Superior temporal gyrus (tissue), 1 donor: Measurements from ENCODE around the gene PHAF1.
"Not testable (repeated sequence)": the region's sequence is repeated elsewhere in the genome, so short reads cannot be mapped to it uniquely, and the experiment has no call there.

ENCODE experiments used
- DNase-seq: peaks from one replicate; pipeline ENCODE4 v3.0.0-alpha.2; 2016; ENCODE audit errors: extremely low spot score

Gene PHAF1

GRCh38 chr16:67104845-67105244 is 4.9 kb upstream of the PHAF1 start:
- DNase-seq: no peak

GRCh38 chr16:67105246-67105645 is 4.5 kb upstream of the PHAF1 start:
- DNase-seq: no peak

- no peak for DNase-seq
Measured at GRCh38 chr16:67105881-67106280, 3.9 kb upstream of the PHAF1 start.

GRCh38 chr16:67108489-67108888 is 1.3 kb upstream of the PHAF1 start:
- DNase-seq: no peak

- DNase-seq: no peak
Measured at GRCh38 chr16:67108931-67109406, 772 bp upstream of the PHAF1 start.

- no peak for DNase-seq
Measured at GRCh38 chr16:67111951-67112444, 2.3 kb downstream of the PHAF1 start.

GRCh38 chr16:67112591-67113399 is 3.1 kb downstream of the PHAF1 start:
- peak; percentile 36 for DNase-seq

- DNase-seq: no peak
Measured at GRCh38 chr16:67114793-67115192, 5.1 kb downstream of the PHAF1 start.

- DNase-seq: no peak
Measured at GRCh38 chr16:67115639-67116038, 5.9 kb downstream of the PHAF1 start.

- peak; percentile 78 for DNase-seq
Measured at GRCh38 chr16:67116388-67117311, 6.9 kb downstream of the PHAF1 start.

GRCh38 chr16:67117716-67118115 is 8.0 kb downstream of the PHAF1 start:
- no peak for DNase-seq

GRCh38 chr16:67120025-67120424 is 10.3 kb downstream of the PHAF1 start:
- DNase-seq: no peak

- DNase-seq: not testable (repeated sequence)
Measured at GRCh38 chr16:67122799-67123198, 13.1 kb downstream of the PHAF1 start.

- DNase-seq: peak; percentile 13
Measured at GRCh38 chr16:67128417-67128816, 18.7 kb downstream of the PHAF1 start.

GRCh38 chr16:67128887-67129286 is 19.1 kb downstream of the PHAF1 start:
- DNase-seq: peak; percentile 13

- peak; percentile 75 for DNase-seq
Measured at GRCh38 chr16:67129422-67129821, 19.7 kb downstream of the PHAF1 start.

GRCh38 chr16:67137605-67138004 is 27.9 kb downstream of the PHAF1 start:
- no peak for DNase-seq

GRCh38 chr16:67141391-67141790 is 31.6 kb downstream of the PHAF1 start:
- DNase-seq: no peak

GRCh38 chr16:67142342-67142741 is 32.6 kb downstream of the PHAF1 start:
- DNase-seq: no peak

- DNase-seq: no peak
Measured at GRCh38 chr16:67144943-67145342, 35.2 kb downstream of the PHAF1 start.

GRCh38 chr16:67145746-67146145 is 36.0 kb downstream of the PHAF1 start:
- DNase-seq: no peak
